Stimulated activated CD8-positive, alpha-beta memory T cell treated with anti-CD3 and anti-CD28 coated beads, Interleukin-7, amount 100 ng/mL, for 4 hours (primary cell): Measurements from ENCODE around the gene ESAM.

Experiments
- DNase-seq, 2 donors: peaks; one replicate each; pipeline ENCODE4 v3.0.0-alpha.2; 2020; ENCODE audit warnings: low read depth in 2 of 2

The ESAM gene

DNA sequence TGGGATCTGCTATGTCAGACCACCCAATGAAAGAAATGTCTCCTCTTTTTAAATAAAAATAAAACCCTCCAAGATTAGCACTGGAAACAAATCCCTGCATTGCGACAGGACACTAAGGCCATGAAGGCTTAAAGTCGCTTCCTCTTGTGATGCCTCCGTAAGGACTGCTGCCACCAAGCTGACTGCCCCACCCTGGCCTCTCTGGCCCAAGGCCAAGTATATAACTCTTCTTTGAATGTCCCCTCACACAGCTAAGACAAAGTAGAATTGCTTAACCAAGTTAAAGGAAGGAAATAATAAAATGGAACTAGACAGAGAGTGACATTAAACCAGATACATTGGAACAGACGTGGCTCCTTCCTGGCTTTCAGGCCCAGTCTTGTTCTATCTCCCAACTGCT, 29.9 kb downstream of the ESAM start:
- no peak for DNase-seq

DNA sequence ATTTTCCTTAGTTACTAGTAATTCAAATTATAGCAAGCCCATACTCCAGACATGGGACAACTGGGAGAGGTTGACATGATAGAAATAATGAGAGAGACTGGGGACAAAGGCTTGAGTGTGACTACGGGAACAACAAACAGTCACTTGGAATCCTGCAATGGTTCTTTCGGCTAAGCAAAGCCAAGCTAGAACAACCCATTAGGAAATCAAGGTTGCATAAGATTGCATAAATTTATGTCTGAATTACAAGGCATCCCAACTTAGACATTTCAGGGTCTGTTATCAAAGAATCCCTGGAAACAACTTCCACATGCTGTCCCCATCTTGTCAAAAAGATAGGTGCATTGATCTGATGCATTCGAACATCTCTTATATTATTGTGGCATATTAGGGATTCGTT, 32.5 kb downstream of the ESAM start:
- no peak for DNase-seq

DNA sequence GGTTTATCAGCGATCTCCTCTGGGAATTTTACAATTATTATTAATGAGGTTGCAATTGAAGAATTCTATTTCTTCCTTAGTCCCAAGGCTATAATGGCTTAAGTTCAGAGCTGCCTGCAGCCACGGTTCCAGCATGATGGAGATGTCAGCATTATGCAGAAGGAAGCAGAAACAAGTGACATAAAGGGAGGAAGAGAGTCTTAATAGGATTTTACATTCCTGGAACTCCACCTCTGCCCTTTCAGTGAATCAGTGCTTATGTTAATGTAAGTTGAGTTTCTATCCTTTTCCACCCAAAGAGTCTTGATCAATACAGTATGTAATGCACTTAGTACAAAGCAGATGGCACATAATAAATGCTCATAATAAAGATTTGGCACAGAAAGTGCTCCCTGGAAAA, 34.0 kb downstream of the ESAM start:
- DNase-seq, result no peak

DNA sequence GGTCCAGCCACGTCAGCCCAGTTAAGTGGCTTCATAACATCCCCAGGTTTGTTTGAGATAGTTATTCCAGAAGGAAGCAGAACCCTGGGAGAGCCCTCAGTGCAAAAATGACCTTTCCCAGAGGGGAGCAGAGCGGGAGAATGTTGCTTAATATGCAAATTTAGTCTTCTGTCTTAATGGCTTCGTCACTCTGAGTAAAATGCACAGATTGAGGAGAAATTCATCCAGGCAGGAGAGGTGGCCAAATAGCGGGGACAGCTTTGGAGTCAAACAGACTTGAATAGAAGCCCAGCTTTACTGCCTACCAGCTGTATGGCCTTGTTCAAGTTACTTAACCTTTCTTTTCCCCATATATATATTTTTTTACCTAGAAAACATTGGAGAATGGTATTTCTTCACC, 34.6 kb downstream of the ESAM start:
- DNase-seq, result no peak

DNA sequence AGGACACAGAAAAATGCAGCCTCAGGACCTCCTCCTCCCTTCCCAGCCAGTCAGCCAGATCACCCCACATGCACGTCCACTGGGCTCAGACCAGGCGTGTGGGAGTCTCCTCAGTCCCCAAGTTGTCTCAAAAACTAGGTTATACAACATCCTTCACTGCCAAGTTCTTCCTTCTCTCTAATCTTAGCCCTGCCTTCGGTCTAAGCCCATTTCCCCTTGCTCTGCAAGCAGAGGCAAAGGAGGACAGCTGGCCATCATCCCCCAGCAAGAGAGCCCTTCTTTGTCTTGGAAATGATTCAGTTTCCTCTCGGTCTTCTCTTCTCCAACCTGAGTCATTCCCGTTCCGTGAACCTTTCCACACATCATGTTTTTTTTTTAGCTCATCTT, 36.4 kb downstream of the ESAM start:
- DNase-seq, result no peak

DNA sequence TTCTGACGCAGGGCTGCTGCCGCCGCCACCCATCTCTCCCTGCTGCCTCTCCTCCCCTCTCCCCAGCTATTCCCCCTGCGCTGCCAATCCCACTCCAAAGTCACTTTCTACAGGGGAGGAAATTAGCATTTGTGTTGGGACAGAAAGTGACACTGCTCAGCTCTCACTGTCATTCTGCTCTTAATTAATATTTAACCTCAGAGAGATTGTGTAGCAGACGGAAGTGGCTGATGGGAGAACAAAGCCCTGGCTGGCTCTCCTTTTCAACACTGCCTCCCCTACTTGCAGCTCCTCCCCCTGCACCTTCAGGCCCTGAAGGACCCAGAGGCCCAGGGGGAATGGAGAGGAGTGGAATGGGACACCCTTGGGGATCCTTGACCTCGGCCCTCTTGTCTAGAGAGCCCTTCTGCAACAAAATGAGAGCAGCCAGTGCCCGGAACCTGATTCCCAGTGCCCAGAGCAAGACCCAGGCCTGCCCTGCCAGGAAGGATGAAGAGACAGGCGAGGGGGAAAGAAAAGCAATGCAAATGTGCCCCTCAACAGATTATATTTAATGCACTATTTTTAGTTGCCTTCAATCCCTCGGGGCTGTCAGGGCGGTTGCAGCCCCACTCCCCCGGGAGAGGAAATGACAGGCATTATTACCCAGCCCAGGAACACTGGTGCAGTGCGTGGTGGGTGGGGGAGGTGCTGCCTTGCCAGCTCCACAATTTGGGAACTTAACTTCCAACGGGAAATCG, 36.9 kb downstream of the ESAM start:
- no peak for DNase-seq

DNA sequence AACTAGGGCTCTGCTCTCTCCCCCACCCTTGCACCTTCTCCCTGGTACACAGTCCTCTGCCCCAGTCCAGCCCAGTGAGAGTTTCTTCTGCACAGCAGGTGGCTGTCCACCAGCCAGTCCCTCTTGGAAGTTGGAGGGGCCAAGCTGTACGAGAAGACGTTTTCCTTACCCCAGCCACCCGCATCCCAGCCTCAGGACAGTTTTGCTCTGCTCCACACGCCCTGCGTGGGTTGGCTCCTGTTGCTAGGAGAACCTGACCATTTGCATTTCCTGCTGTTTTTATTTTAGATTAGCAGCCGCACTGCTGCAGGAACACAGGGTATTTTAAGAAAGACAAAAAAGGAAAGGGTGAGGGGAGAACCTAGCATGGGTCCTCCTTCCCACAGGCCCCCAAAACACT, 39.9 kb downstream of the ESAM start:
- no peak for DNase-seq

DNA sequence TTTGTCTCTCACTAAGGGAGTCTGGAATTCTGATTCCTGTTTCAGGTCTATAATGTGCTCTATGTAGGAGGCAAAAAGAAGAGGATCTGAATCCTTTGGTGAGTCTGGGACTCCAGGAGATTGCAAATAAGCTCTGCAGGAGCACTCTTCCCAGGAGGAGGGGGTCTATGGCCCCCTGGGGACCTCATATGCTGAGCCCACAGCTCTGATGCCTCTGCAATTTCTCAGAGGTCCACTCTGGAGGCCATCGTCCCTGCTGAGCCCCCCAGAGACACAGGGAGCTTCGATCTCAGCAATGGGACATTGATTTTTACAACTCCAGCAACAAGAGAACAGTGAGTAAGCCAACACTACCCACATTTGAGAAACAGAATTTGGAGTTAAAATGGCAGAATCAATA, 42.6 kb downstream of the ESAM start:
- DNase-seq, result no peak

DNA sequence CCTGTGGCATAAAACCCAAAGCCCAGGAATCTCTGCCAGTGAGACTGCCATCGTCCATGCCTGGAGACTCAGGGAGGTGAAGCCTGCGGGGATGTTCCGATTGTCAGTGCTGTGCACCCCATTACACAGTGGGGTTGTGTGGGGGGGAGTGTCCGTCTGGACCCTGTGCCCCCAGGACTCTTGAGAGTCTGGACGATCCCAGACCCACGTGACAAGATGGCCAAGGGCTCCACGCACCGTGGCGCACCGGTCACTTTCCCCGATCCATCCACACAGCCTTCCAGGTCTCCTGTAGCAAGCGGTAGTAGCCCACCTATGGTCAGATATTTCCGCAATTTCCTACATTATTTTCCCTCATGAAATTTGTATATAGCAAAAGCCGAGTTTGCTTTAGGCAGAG, 43.3 kb downstream of the ESAM start:
- no peak for DNase-seq

DNA sequence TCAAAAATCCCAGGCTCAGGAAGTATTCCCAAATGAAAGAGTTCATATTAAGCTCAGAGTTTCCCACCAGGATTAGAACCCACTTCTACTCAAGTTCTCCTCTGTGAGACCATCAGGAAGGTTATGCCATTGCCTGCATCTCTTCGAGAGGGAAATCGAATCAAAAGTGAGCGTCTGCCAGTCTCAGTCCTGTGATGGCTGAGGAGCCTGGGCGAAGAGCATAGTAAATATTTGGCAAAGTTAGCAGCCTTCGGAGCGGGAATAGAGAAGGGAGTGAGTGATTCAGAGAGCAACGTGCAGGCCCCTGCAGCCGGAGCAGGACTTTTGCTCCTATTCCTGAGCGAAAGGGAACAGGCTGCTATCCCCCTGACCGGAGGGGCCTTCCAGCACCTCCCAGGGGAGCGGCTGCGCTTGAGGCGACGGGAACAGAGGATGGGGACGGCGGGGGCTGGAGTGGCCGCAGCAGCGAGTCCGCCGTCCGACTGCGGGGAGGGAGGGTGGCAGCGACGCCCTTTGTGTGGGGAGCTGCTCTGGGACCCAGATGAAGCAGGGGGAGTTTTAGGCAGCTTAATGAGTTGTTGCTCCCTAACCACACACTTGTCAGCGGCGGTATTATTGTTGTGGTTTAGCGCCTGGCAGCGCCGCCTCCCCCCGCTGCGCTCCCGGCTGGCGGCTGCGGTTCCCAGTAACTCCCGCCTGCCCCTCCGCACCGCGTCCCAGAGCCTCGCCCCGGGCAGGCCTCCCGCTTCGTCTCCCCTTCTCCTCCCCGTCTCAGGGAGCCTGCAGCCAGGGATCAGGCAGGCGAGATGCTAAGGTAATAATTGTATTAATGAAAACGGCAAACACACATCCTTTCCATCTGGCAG, 44.1 kb downstream of the ESAM start:
- no peak for DNase-seq

DNA sequence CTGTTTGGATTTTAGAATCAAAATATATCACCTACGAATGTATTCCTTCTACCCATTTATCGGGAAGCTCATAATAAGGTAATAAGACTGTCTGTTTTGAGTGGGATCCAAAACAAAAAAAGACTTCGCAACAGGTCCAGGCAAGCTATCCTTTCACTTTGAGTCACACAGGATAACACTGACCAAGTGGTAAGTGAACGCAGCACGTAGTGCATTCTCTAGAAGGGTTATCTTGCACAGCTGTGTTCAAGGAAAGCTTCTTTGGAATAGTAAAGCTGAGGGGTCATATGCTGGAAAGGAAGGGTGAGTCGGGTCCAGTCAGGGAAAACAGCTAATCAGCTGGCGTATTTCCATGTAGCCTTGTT, 44.7 kb downstream of the ESAM start:
- DNase-seq, result no peak

DNA sequence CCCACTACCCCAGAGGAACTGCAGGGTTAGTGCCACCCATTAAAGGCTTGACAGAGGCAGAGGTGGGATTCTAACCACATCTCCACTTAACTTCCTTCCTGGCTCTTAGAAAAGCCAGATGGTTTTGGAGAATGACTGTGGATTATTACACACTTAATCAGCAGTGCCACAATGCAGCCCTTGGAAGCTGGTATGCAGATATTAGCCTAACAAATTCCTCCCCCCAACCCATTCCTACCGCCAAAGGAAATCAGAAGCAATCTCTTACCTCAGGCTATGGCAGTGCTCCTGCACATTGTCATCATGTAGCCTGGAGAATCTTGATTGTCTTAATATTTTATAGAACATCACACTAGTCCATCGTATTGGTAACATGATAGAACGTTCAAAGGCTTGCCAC, 45.5 kb downstream of the ESAM start:
- no peak for DNase-seq

DNA sequence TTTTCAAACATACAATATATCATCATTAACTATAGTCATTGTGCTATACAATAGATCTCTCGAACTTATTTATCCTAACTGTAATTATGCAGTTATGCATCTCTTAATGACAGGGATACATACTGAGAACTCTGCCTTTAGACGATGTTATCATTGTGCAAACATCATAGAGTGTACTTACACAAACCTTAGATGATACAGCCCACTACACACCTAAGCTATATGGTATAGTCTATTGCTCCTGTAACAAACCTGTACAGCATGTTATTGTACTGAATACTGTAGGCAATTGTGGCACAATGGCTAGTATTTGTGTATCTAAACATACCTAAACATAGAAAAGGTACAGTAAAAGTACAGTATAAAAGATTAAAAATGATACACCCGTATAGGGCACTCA, 49.7 kb downstream of the ESAM start:
- no peak for DNase-seq

DNA sequence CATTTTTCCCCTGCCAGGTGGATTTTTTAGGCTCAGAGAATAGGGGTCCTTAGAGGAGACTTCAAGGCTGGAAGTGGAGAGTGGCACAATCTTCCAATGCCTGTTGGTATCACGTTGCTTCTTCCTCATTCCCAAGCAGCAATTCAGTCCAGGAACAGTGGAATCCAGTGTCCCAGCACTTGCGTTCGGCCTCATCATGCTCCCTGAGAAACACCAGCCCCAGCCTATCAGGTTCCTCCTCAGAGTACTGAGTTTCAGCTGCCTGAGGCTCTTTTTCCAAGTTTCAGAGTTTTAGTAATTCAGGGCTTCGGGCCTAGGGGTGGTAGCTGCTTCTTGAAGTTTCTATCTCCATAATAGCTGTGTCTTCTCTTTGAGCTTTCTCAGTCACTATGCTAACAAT, 54.3 kb downstream of the ESAM start:
- DNase-seq, result no peak
